ENCODE results near the gene MTX3.

GRCh38 chr5:79966448-79966847, 24.6 kb downstream of the MTX3 start:
- TF ChIP-seq CTCF (conservative IDR thresholded peaks at IDR 0.05; ENCODE audit: low read depth, low read length) (no peak), EZH2phosphoT487 (IDR thresholded peaks at IDR 0.05; ENCODE audit: borderline replicate concordance, low read length) (no peak), EZH2 (IDR thresholded peaks at IDR 0.05; ENCODE audit: low read length, unreplicated experiment) (no peak)

All from PC-3 (cell line).